Activated CD4-positive, alpha-beta T cell treated with anti-CD3 and anti-CD28 coated beads for 4 hours (primary cell): Measurements from ENCODE around the gene COL8A1.

Experiments used
- DNase-seq, 2 donors: peaks; one replicate each; pipeline ENCODE4 v3.0.0-alpha.2; 2020

Gene COL8A1

GRCh38 chr3:99765042-99765942 is 126.9 kb downstream of the COL8A1 start:
- no peak for DNase-seq

GRCh38 chr3:99767291-99767690 is 128.9 kb downstream of the COL8A1 start:
- no peak for DNase-seq

GRCh38 chr3:99768126-99768525 is 129.7 kb downstream of the COL8A1 start:
- no peak for DNase-seq

- no peak for DNase-seq
Measured at GRCh38 chr3:99768808-99769501, 130.6 kb downstream of the COL8A1 start.

GRCh38 chr3:99772171-99772570 is 133.8 kb downstream of the COL8A1 start:
- DNase-seq: no peak

GRCh38 chr3:99772671-99773070 is 134.3 kb downstream of the COL8A1 start:
- DNase-seq: no peak

GRCh38 chr3:99774467-99774866 is 136.1 kb downstream of the COL8A1 start:
- DNase-seq: no peak

GRCh38 chr3:99776516-99777209 is 138.3 kb downstream of the COL8A1 start:
- no peak for DNase-seq

- DNase-seq: no peak
Measured at GRCh38 chr3:99777210-99777549, 138.8 kb downstream of the COL8A1 start.

GRCh38 chr3:99777708-99778107 is 139.3 kb downstream of the COL8A1 start:
- DNase-seq: no peak

- DNase-seq: no peak
Measured at GRCh38 chr3:99780749-99781148, 142.4 kb downstream of the COL8A1 start.

GRCh38 chr3:99781761-99782160 is 143.4 kb downstream of the COL8A1 start:
- no peak for DNase-seq

- DNase-seq: no peak
Measured at GRCh38 chr3:99783011-99783573, 144.7 kb downstream of the COL8A1 start.

GRCh38 chr3:99789011-99789721 is 150.8 kb downstream of the COL8A1 start:
- peak in 1 of 2 donors; percentile 5 for DNase-seq

- DNase-seq: no peak
Measured at GRCh38 chr3:99794485-99794884, 156.1 kb downstream of the COL8A1 start.

GRCh38 chr3:99795573-99795972 is 157.2 kb downstream of the COL8A1 start:
- no peak for DNase-seq

GRCh38 chr3:99799422-99799821 is 161.0 kb downstream of the COL8A1 start:
- DNase-seq: no peak

- no peak for DNase-seq
Measured at GRCh38 chr3:99803297-99803696, 164.9 kb downstream of the COL8A1 start.

GRCh38 chr3:99805160-99805559 is 166.8 kb downstream of the COL8A1 start:
- DNase-seq: no peak

- DNase-seq: peak; percentile 25 to 47
Measured at GRCh38 chr3:99808163-99808794, 169.9 kb downstream of the COL8A1 start.

- DNase-seq: no peak
Measured at GRCh38 chr3:99809565-99809964, 171.2 kb downstream of the COL8A1 start.

GRCh38 chr3:99810403-99810802 is 172.0 kb downstream of the COL8A1 start:
- no peak for DNase-seq
